Upper lobe of left lung (tissue), 4 donors: Measurements from ENCODE around the gene OR52N5.

Source experiments
- CTCF ChIP-seq, 6 experiments: fragments of 450-650 bp in 4 of 6; fragments of 200-600 bp in 2 of 6; sonication (generic) in 2 of 6; IDR thresholded peaks; one replicate each; pipeline ENCODE4 v1.5.1; 2016 to 2019; ENCODE audit warnings: antibody characterized with exemption in 6 of 6
- POLR2A ChIP-seq, 4 donors: fragments of 450-650 bp; IDR thresholded peaks; one replicate each; pipeline ENCODE4 v1.5.1; 2016 to 2017; ENCODE audit warnings: antibody characterized with exemption in 4 of 4, mild to moderate bottlenecking in 2 of 4
- POLR2AphosphoS5 ChIP-seq, 2 donors: sonication (generic); formaldehyde crosslinking; IDR thresholded peaks; one replicate each; pipeline ENCODE4 v1.5.1; 2017; ENCODE audit warnings: antibody characterized with exemption in 2 of 2

- no peak for TF ChIP-seq CTCF (IDR thresholded peaks at IDR 0.05)
- TF ChIP-seq POLR2A (IDR thresholded peaks at IDR 0.05), result no peak
- no peak for TF ChIP-seq POLR2AphosphoS5 (IDR thresholded peaks at IDR 0.05)
These were observed 8.0 kb upstream of the OR52N5 start, which contains the start of gene OR52N1 for GRCh38 chr11:5791165-5791564.
